ENCODE results near the gene EIF3K.

GRCh38 chr19:38649305-38650171, 30.6 kb downstream of the EIF3K start:
- no peak for TF ChIP-seq GATA2 (IDR thresholded peaks at IDR 0.05; ENCODE audit: low read depth, low read length)
- TF ChIP-seq GATA3 (IDR thresholded peaks at IDR 0.05; ENCODE audit: low read depth, low read length): no peak
